Activated naive CD8-positive, alpha-beta T cell treated with anti-CD3 and anti-CD28 coated beads for 36 hours (primary cell): Measurements from ENCODE around the gene ATP1A1. TPM values are rescaled to one million over a fixed set of nuclear protein-coding genes. Genes with fewer than 3 reads are reported as not detected.
A peak's percentile ranks its signal among the peaks of the same experiment; 100 is the strongest.

Source experiments
- DNase-seq: peaks from one replicate; pipeline ENCODE4 v3.0.0; 2021
- H3K27ac Mint-ChIP-seq: one replicate; pipeline ENCODE4 v1.8.0; 2022; ENCODE audit warnings: mild to moderate bottlenecking, moderate library complexity, mixed read lengths
- H3K27me3 Mint-ChIP-seq: one replicate; pipeline ENCODE4 v1.8.0; 2022; ENCODE audit warnings: mild to moderate bottlenecking, mixed read lengths
- H3K36me3 Mint-ChIP-seq: one replicate; pipeline ENCODE4 v1.8.0; 2021; ENCODE audit warnings: mild to moderate bottlenecking, mixed read lengths
- H3K4me1 Mint-ChIP-seq: one replicate; pipeline ENCODE4 v1.8.0; 2021; ENCODE audit warnings: mixed read lengths
- H3K4me3 Mint-ChIP-seq: one replicate; pipeline ENCODE4 v1.8.0; 2022; ENCODE audit warnings: mild to moderate bottlenecking, moderate library complexity, mixed read lengths
- H3K9me3 Mint-ChIP-seq: one replicate; pipeline ENCODE4 v1.8.0; 2022; ENCODE audit warnings: mixed read lengths
- total RNA-seq, 2 experiments: library from RNA; stranded (reverse); gene quantifications; one replicate each; pipeline ENCODE4 v1.2.3, GENCODE V29; 2021

The ATP1A1 gene
- total RNA-seq, 2 experiments from 2014 or later = 234 to 243 TPM

DNA sequence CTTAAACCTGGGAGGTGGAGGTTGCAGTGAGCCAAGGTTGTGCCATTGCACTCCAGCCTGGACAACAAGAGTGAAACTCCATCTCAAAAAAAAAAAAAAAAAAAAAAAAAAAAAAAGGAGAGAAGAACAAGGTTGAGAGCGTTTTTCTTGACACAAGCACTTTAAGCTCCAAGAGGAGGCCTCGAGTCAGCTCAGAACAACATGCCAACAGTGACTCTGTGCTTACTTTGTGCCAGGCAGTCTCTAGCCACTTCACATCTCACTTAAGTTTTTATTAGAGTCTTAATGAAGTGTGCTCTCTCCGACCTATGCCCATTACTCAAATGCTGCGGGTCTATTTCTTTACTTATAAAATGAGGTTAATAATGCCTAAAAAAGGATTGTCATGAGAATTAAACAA lies 13.0 kb downstream of the ATP1A1 start:
- no peak overlapping the region for H3K27ac Mint-ChIP-seq
- H3K9me3 Mint-ChIP-seq = no peaks in the 10 kb centered on the region
- no peaks in the 10 kb centered on the region for H3K27me3 Mint-ChIP-seq
- peaks cover 38% of the 10 kb centered on the region for H3K36me3 Mint-ChIP-seq
- H3K4me3 Mint-ChIP-seq = no peak overlapping the region
- peaks cover 62% of the 10 kb centered on the region for H3K4me1 Mint-ChIP-seq
- no peak for DNase-seq

DNA sequence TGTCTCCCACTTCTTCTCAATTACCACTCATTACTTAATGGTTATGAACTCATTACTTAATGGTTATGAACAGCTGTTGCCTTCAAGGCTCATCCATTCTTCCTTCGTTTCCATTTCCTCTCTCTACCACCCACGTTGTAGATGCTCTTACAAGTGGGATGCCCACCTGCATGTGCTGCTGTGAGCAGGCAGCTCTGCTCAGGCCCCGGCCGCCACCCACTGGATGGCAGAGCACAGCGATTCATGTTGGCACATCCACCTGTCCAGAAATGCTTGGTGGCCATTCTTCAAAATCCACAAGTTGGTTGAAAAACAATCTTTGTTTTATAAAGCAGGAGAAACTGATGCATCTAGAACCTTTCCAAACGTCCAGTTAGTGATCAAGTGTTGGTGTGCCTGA lies 14.5 kb downstream of the ATP1A1 start:
- Mint-ChIP-seq H3K4me1 (peaks cover 55% of the 10 kb centered on the region), H3K27ac (no peak overlapping the region), H3K36me3 (peaks cover 34% of the 10 kb centered on the region), H3K27me3 (no peaks in the 10 kb centered on the region), H3K9me3 (no peaks in the 10 kb centered on the region), H3K4me3 (no peak overlapping the region)
- DNase-seq = no peak

DNA sequence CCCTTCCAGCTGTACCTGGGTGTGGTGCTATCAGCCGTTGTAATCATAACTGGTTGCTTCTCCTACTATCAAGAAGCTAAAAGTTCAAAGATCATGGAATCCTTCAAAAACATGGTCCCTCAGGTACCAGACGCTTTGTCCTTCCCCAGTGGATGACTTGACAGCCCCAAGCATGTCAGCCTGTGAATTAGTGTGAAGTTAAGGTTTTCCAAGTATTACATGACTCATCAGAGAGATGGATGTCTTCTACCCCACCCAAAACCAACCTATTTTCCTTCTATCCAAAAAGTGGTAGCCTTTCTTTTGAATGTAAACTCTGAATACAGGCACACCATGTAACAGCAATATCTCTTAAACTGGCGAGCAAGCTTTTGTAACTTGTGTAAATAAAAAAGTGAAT lies 15.1 kb downstream of the ATP1A1 start:
- H3K36me3 Mint-ChIP-seq = peaks cover 37% of the 10 kb centered on the region
- H3K27me3 Mint-ChIP-seq = no peaks in the 10 kb centered on the region
- DNase-seq = no peak
- H3K4me3 Mint-ChIP-seq = no peak overlapping the region
- peaks cover 51% of the 10 kb centered on the region for H3K4me1 Mint-ChIP-seq
- no peaks in the 10 kb centered on the region for H3K9me3 Mint-ChIP-seq
- H3K27ac Mint-ChIP-seq = peak overlapping the region; percentile 58

DNA sequence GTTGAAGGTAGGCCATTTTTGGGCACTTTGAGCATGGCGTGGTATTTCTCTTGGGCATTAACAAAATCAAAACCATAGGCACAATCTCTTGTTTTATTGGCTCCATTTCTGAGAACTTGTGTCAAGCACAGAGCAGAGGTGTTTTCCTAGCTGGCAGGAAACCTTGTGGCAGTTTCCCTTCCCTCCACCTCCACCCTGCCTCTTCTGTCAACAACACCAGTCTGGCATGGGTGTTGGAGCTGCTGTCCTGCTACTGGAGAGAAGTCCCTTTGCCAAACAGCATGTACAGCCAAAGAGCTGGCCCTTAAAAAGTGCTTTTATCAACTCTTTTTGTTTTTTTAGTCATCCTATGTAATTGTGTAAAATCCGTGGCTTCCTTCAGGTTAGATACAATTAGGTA lies 16.0 kb downstream of the ATP1A1 start:
- Mint-ChIP-seq H3K4me1 (peaks cover 46% of the 10 kb centered on the region), H3K36me3 (peaks cover 34% of the 10 kb centered on the region), H3K27ac (peak overlapping the region; percentile 47)

DNA sequence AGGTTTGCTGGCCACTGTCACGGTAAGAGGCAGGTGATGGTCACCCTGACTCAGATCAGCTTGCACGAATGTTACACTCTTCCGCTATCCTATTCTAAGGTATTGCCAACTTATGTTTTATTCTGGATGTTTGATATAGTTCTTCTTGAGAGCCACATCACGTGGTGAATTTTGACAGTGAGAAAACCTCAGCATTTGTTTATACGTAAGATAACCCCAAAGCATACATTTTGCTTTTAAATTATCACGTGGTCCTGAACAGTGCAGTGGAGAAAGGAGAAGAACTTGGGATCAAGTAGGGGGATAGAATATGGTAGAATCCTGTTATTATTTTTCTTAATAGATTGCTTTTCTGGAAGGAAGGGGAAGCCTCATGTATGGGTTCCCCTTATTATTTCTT lies 16.6 kb downstream of the ATP1A1 start:
- Mint-ChIP-seq H3K27me3 (no peaks in the 10 kb centered on the region), H3K36me3 (peaks cover 39% of the 10 kb centered on the region), H3K27ac (peak overlapping the region; percentile 65), H3K4me3 (no peak overlapping the region), H3K9me3 (no peaks in the 10 kb centered on the region), H3K4me1 (peaks cover 40% of the 10 kb centered on the region)
- DNase-seq = no peak

More for the DNA sequence above, 16.0 kb downstream of the ATP1A1 start:
- H3K4me3 Mint-ChIP-seq = no peak overlapping the region
- DNase-seq = no peak
- no peaks in the 10 kb centered on the region for H3K9me3 Mint-ChIP-seq
- H3K27me3 Mint-ChIP-seq = no peaks in the 10 kb centered on the region

DNA sequence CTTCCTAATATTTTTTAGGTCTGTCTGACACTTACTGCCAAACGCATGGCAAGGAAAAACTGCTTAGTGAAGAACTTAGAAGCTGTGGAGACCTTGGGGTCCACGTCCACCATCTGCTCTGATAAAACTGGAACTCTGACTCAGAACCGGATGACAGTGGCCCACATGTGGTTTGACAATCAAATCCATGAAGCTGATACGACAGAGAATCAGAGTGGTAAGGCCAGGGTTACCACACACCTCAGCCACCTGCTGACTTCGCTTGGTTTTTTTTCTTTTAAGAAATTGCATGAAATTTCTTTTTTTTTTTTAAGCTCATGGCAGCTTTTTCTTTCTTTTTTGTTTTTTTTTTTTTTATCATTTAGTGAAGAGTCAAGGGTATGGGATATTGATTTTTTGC lies 17.2 kb downstream of the ATP1A1 start:
- Mint-ChIP-seq H3K36me3 (peaks cover 35% of the 10 kb centered on the region), H3K4me3 (no peak overlapping the region), H3K9me3 (no peaks in the 10 kb centered on the region), H3K27ac (no peak overlapping the region), H3K4me1 (peaks cover 38% of the 10 kb centered on the region), H3K27me3 (no peaks in the 10 kb centered on the region)
- peak; percentile 46 for DNase-seq

DNA sequence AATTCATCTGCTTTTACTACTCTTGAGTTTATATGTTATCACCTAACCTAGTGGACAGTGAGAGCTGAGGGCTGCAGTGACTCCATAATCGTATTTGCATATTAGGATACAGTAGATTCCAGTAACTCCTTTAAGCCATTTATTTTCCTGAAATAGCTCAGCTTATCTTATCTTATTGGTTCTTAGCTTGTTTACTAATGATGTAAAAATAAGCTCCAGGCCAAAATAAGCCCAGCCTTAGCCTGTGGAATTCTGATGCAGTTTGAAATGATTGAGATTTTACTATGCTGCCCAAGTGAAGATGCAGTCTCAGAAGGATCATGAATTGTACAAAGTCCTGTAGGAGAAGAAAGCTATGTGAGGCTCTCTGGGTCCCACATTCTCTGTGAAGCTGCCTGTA lies 18.1 kb downstream of the ATP1A1 start:
- peaks cover 36% of the 10 kb centered on the region for H3K4me1 Mint-ChIP-seq

DNA sequence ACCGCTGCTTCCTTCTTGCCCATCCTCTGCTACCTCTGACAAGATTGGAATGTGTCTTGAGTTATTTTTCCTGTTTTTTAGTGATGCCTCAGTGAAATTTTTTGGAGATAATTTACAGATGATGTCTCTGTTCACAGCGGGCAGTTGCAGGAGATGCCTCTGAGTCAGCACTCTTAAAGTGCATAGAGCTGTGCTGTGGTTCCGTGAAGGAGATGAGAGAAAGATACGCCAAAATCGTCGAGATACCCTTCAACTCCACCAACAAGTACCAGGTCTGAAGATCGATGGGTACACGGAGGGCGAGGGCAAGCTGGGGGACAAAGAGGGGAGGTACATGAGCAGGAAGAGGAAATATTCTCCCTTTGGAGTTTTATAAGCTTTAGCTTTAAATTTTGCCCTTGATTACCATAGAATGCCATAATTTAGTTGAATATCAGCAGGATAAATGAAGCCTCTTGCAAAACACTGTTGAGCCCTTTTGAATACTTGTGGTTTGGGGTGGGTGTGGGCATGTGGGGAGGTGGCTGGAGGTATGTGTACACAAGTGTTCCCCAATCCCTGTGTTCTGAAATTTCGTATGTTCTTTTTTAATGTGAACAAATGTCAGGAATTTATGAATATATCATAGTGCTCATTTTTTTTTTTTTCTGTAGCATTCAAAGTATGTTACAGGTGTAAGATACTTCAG lies 19.8 kb downstream of the ATP1A1 start:
- peaks cover 32% of the 10 kb centered on the region for H3K4me1 Mint-ChIP-seq

More for the DNA sequence above, 18.1 kb downstream of the ATP1A1 start:
- Mint-ChIP-seq H3K27me3 (no peaks in the 10 kb centered on the region), H3K36me3 (peaks cover 35% of the 10 kb centered on the region), H3K9me3 (no peaks in the 10 kb centered on the region), H3K4me3 (no peak overlapping the region), H3K27ac (peak overlapping the region; percentile 55)
- no peak for DNase-seq

DNA sequence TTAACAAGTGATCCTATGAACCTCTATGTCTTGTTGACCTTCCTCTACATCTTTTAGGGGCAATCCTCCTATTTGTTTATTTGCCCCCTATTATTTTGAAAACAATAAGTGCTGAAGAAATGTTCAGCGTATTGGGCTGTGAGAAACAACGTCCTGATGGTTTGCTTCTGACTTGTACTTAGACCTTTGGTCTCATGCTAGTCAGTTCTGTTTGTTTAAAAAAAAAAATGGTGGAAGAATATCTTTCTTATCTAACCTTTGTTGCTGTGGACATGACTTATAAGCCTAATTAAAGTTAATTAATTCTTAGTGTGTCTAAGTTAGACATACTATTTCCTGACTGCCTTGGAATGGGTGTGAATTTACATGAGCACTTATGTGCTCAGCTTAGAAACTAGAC lies 20.7 kb downstream of the ATP1A1 start:
- Mint-ChIP-seq H3K36me3 (peaks cover 36% of the 10 kb centered on the region), H3K4me1 (peaks cover 24% of the 10 kb centered on the region), H3K4me3 (no peak overlapping the region), H3K27ac (no peak overlapping the region), H3K9me3 (no peaks in the 10 kb centered on the region), H3K27me3 (no peaks in the 10 kb centered on the region)
- DNase-seq = no peak

More for the DNA sequence above, 19.8 kb downstream of the ATP1A1 start:
- no peak for DNase-seq
- no peak overlapping the region for H3K4me3 Mint-ChIP-seq
- peak overlapping the region; percentile 57 for H3K27ac Mint-ChIP-seq
- H3K36me3 Mint-ChIP-seq = peaks cover 37% of the 10 kb centered on the region
- H3K9me3 Mint-ChIP-seq = no peaks in the 10 kb centered on the region
- H3K27me3 Mint-ChIP-seq = no peaks in the 10 kb centered on the region

DNA sequence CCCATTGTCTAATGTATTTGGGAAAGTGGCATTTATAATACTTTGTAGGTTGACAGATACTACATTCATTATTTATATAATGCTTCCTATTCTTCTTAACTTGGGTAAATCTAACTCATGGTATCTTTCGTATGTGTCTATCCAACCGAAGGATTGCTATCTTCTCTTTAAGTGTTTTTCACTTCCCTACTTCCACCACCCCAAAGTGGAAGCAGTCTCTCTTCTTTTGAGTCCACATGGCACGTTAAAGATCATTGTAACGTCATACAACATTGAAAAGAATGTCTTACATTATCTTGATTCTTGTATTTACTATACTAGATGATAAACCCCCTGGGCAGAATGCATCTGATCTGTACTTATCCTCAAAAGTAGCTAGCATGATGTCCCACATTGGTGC lies 21.2 kb downstream of the ATP1A1 start:
- Mint-ChIP-seq H3K27ac (no peak overlapping the region), H3K4me1 (peaks cover 19% of the 10 kb centered on the region), H3K36me3 (peaks cover 37% of the 10 kb centered on the region), H3K27me3 (no peaks in the 10 kb centered on the region), H3K4me3 (no peak overlapping the region), H3K9me3 (no peaks in the 10 kb centered on the region)
- DNase-seq = no peak

DNA sequence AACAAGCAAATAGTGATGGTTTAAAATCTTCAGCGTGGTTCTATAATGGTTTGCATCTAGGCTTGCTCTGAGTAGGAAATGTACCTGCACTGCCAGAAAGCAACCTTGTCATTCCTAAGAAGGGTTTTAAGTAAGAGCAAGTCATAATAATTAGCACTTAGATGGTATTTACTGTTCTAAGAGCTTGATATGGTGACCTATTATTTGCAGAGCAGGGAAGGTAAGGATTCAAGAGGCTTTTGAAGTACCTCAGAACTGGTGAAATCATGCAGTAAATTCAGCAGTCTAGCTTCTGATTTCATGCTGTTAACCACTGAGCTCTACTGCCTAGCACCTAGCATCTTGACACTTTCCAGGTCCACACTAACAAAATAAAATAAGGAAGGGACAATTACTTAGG lies 23.7 kb downstream of the ATP1A1 start:
- Mint-ChIP-seq H3K4me1 (peaks cover 19% of the 10 kb centered on the region), H3K4me3 (no peak overlapping the region), H3K27me3 (no peaks in the 10 kb centered on the region), H3K27ac (peak overlapping the region; percentile 67), H3K9me3 (no peaks in the 10 kb centered on the region), H3K36me3 (peaks cover 50% of the 10 kb centered on the region)
- no peak for DNase-seq

DNA sequence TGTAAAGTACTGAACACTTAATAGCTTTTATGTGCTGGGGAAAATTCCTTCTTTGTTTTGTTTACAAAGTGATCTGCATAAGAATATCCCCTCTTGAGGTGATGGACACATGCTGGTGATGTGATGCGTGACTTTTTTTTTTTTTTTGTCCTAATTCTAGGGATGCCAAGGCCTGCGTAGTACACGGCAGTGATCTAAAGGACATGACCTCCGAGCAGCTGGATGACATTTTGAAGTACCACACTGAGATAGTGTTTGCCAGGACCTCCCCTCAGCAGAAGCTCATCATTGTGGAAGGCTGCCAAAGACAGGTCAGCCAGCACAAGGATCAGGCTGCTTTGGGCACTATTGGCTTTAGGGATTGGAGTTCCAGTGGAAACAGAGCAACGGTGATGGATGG lies 24.7 kb downstream of the ATP1A1 start:
- H3K36me3 Mint-ChIP-seq = peaks cover 52% of the 10 kb centered on the region
- H3K27ac Mint-ChIP-seq = peak overlapping the region; percentile 35
- no peaks in the 10 kb centered on the region for H3K27me3 Mint-ChIP-seq
- H3K9me3 Mint-ChIP-seq = no peaks in the 10 kb centered on the region
- H3K4me3 Mint-ChIP-seq = no peak overlapping the region
- peaks cover 17% of the 10 kb centered on the region for H3K4me1 Mint-ChIP-seq
- DNase-seq = no peak

DNA sequence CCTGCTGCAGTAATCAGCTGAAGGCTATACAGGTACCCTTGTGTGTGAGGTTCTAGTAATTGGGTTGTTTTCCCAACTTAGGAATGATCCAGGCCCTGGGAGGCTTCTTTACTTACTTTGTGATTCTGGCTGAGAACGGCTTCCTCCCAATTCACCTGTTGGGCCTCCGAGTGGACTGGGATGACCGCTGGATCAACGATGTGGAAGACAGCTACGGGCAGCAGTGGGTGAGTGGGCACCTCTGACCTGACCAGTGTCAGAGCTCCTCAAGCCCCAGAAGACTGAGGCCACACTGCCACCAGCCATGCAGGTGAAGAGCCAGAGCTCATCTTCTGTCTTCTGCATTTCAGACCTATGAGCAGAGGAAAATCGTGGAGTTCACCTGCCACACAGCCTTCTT lies 27.7 kb downstream of the ATP1A1 start:
- Mint-ChIP-seq H3K4me3 (no peak overlapping the region), H3K27ac (peak overlapping the region; percentile 59), H3K36me3 (peaks cover 59% of the 10 kb centered on the region), H3K4me1 (peaks cover 16% of the 10 kb centered on the region), H3K9me3 (no peaks in the 10 kb centered on the region), H3K27me3 (no peaks in the 10 kb centered on the region)
- DNase-seq = no peak

DNA sequence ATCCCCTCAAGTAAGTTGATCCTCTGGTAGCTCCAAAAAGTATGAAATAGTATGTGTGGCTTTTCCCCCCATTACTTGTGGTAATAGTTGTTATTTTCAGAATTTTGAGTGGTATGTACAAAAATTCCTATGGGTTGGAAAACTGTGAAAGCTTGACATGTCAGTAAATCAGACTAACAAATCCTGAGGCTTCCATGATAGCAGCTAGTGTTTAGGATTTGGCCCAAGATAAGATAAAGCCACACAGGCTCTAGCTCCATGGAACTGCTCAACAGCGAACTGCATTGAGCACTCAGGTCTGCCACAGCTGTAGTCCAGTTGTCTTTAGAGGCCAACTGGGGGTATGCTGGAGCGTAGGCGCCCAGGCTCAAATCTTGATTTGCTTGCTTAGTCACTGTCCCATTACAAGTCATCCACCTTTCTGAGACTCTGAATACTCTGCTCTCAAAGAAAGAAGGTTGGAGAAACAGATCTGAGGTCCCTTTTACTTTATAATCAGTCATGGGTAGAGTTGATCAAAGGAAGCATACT lies 28.7 kb downstream of the ATP1A1 start:
- Mint-ChIP-seq H3K27ac (peak overlapping the region; percentile 71), H3K27me3 (no peaks in the 10 kb centered on the region), H3K4me3 (no peak overlapping the region)

DNA sequence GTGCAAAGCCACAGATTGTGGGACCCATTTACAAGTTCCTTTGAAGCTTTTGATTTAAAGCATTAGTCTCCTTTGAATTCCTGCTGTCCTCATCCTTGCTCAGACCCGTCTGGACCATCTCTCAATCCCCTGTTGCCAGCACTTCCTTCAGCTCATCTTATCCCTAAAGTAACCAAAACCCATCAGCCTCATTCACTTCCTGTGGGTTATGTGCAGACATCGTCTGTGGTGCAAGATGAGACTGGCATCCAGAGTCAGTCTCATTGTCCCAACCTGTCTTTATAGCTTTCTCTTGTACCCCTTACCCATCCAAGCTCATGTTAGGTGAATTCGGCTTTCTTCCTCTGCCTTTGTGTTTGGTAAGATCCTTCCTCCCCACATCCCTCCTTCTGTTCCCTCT lies 29.3 kb downstream of the ATP1A1 start:
- no peak overlapping the region for H3K4me3 Mint-ChIP-seq
- peaks cover 59% of the 10 kb centered on the region for H3K36me3 Mint-ChIP-seq
- peaks cover 16% of the 10 kb centered on the region for H3K4me1 Mint-ChIP-seq
- DNase-seq = no peak
- H3K9me3 Mint-ChIP-seq = no peaks in the 10 kb centered on the region
- no peaks in the 10 kb centered on the region for H3K27me3 Mint-ChIP-seq
- H3K27ac Mint-ChIP-seq = peak overlapping the region; percentile 71

More for the DNA sequence above, 28.7 kb downstream of the ATP1A1 start:
- no peak for DNase-seq
- Mint-ChIP-seq H3K9me3 (no peaks in the 10 kb centered on the region), H3K4me1 (peaks cover 16% of the 10 kb centered on the region), H3K36me3 (peaks cover 61% of the 10 kb centered on the region)

DNA sequence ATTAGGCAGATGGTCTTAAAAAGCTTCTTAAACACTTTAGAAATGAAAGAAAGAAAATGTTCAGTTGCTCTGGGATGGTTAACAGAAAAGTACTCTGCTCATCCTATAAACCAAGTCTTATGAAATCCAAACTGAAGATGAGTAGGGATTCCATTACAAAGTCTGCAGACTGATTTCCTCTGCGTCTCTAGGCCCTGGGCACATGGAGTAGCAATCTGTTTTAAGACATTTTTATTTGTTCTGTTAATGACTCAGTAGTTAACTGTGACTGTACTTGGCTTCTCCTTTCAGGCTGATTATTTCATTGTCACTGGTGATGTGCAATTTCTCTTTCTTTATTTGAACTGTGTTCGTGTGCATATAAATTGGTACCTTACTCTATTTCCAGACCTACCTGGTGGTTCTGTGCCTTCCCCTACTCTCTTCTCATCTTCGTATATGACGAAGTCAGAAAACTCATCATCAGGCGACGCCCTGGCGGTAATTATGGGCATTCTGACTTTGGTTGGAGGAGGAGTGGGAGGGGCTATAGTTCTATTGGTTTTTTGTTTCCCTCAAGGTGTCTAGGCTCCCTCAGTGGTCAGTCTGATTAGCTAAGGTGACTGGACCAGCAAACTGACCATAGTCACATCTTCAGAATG lies 30.6 kb downstream of the ATP1A1 start:
- no peak for DNase-seq
- H3K36me3 Mint-ChIP-seq = peaks cover 62% of the 10 kb centered on the region
- peak overlapping the region; percentile 50 for H3K27ac Mint-ChIP-seq
- no peaks in the 10 kb centered on the region for H3K9me3 Mint-ChIP-seq
- peaks cover 22% of the 10 kb centered on the region for H3K4me1 Mint-ChIP-seq
- no peak overlapping the region for H3K4me3 Mint-ChIP-seq
- no peaks in the 10 kb centered on the region for H3K27me3 Mint-ChIP-seq
